GM21360 (cell line): ENCODE results near the gene GALNT17.
A peak's percentile ranks its signal among the peaks of the same experiment; 100 is the strongest.
"Not testable (repeated sequence)": the region's sequence is repeated elsewhere in the genome, so short reads cannot be mapped to it uniquely, and the experiment has no call there.

ENCODE experiments used
- ATAC-seq: cut with Tn5 transposase; IDR thresholded peaks from one replicate; pipeline ENCODE4 v1.9.1; 2021; ENCODE audit warnings: mild to moderate bottlenecking, moderate library complexity; ENCODE audit not compliant: unreplicated experiment

GALNT17 gene

GRCh38 chr7:71718563-71718962 is 586.6 kb downstream of the GALNT17 start:
- no peak for ATAC-seq

DNA sequence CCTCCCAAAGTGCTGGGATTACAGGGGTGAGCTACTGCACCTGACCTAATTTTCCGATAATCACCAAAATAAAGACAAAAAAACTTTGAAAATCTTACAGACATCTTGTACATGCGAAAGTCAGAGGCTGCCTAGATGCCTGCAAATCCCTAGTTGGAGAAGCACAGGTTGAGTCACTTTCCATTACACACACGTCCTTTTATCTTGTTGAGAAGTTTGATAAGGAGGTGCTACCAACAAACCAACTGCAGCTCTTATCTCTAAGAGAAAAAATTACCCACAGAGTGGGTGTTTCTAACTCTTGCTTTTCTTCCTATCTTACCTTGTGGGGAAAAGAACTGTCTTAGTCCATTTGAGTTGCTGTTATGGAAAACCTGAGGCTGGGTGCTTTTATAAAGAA is 589.8 kb downstream of the GALNT17 start:
- no peak for ATAC-seq

DNA sequence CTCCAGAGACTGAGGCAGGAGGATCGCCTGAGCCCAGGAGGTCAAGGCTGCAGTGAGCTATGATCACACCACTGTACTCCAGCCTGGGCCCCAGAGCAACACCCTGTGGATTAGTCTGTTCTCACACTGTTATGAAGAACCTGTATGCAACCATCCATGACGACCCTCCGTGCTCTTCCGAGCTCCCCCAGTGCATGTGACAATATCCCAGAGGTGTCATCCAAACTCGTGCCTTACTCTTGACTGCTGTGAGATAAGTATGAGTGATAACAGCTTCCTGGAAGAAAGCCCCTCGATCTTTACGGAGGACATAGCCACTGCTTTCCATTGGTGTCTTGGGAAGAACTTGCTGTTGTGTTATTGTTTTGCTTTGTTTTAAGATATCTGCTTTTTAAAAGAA is 591.9 kb downstream of the GALNT17 start:
- ATAC-seq, result no peak

DNA sequence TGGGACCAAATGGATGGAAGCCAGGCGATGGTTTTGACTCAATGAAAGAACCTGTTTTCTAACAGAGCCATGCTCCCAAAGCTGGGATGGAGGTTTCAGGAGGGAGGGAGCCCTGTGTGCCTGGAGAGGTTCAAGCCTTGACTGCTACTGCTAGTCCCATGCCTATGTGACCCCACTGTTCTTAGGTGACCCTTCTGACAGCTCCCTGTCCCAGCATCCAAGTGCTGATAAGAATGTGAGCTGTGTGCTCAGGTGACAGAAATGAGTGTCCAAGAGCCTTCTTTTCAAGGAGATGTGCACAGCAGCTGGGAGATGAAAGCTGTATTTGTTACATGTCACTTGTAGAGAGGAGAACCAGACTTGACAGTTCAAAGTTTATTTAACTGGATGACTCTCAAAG is 595.4 kb downstream of the GALNT17 start:
- no peak for ATAC-seq

- no peak for ATAC-seq
These were observed 599.8 kb downstream of the GALNT17 start for GRCh38 chr7:71731740-71732139.

DNA sequence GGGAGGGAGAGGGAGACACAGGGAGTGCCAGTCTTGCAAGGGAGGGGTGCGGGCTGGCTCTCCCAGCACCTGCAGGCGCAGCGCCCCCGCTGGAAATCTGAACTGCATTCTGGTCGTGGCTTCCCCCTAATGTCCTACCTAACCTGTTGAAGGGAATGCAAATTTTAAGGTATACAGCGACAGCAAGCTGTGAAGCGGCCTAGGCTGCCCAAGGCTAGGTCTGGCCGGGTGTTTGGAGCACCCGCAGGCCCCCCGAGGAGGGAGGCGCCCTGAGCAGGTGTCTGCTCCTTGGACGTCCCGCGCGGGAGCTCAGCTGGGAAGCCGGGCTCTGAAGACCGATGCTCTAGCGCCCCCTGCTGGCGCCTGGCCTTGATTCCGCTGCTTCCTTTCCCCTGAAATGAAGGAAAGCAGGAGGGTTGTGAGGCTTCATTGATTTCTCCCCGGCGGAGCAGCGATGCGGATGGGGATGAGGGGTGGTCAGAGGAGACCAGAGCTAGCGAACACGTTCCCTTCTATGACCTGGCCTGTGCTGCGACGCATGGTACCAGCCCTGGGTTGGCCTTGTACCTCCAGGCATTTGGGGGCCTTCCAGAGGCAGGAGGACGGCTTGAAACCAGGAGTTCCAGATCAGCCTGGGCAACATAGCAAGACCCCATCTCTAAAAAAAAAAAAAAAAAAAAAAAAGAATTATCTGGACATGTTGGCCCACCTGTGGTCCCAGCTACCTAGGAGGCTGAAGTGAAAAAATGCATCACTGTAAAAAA is 601.3 kb downstream of the GALNT17 start:
- ATAC-seq, result peak; percentile 55

DNA sequence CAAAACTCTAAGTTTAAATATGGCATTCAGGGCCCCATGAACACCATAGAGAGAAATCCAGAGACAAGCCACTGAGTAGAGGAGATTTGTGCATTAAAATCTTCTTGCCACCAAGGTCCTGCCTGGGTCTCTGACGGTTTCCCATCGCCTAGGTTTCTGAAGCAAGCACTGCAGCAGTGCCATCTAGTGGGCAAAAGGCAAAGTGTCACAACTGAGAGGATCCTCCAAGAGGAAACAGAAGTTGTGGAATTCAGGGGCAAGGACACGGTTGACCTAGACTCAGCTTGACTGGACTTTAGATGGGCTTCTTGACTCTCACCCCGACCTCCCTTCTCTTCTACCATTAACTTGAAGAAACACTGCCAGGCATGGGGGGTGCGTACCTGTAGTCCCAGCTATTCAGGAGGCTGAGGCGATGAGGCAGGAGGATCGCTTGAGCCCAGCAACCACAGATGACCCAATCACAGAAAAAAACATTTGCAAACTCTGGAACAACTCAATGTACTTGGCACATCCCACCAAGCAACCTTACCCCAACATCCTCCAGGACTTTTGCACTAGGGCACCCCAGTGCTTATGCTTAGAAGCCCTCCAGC is 604.1 kb downstream of the GALNT17 start:
- no peak for ATAC-seq

- not testable (repeated sequence) for ATAC-seq
These were observed 606.1 kb downstream of the GALNT17 start for GRCh38 chr7:71737931-71738540.

GRCh38 chr7:71739520-71740173 is 607.7 kb downstream of the GALNT17 start:
- ATAC-seq, result no peak

DNA sequence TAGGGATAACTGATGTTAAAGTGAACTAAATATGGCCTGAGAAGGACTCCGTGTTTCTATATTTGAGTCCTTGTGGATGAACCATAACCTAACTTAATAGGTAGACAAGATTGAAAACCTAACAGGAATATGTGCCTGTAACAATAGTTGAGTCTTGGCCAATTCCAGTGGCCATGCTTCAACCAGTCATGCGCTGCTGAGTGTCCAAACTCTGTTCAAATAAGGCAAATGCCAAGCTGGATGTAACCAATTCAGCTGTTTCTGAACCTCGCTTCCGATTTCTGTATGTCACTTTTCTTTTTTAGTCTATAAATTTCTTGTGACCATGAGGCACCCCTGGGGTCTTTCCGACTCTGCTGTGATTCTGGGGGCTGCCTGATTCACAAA is 608.2 kb downstream of the GALNT17 start:
- no peak for ATAC-seq

DNA sequence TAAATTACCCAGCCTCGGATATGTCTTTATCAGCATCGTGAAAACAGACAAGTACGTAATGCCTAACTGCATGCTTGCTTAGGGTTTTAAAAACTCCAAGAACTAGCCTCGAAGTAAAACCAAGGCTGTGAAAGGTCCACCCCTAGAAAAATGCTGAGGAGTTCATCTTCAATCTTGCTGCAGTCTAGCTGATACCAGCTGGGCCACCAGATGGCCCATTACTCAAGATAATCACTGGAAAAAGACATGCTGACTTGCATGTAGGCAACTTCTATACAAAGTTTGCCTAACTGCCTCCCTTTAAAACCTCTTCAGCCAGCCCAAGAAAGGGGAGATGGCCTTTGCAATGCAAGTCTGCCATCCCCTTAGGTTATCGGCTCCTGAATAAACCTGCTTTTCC is 614.1 kb downstream of the GALNT17 start:
- ATAC-seq, result no peak

GRCh38 chr7:71750290-71750689 is 618.3 kb downstream of the GALNT17 start:
- ATAC-seq, result no peak

GRCh38 chr7:71752171-71752935 is 620.4 kb downstream of the GALNT17 start:
- no peak for ATAC-seq

GRCh38 chr7:71753236-71753635 is 621.3 kb downstream of the GALNT17 start:
- no peak for ATAC-seq

GRCh38 chr7:71753956-71754664 is 622.2 kb downstream of the GALNT17 start:
- no peak for ATAC-seq

- no peak for ATAC-seq
These were observed 622.9 kb downstream of the GALNT17 start for GRCh38 chr7:71754828-71755227.

DNA sequence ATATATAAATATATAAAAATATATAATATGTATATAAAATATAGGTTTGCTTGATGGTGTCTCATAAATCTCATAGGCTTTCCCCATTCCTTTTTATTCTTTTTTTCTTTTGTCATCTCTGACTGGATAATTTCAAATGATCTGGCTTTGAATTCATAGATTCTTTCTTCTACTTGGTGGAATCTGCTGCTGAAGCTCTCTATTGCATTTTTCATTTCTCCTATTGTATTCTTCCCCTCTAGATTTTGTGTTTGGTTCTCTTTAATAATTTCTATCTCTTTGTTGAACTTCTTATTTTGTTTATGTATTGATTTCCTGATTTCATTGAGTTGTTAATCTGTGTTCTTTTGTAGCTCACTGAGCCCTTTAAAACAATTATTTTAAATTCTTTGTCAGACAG is 629.4 kb downstream of the GALNT17 start:
- no peak for ATAC-seq
